ENCODE measurements around the gene PALMD. TPM values are rescaled to one million over a fixed set of nuclear protein-coding genes. Genes with fewer than 3 reads are reported as not detected.

PALMD gene
- total and polyA plus RNA-seq, 2 donors = 7.4 to 21.2 TPM

GRCh38 chr1:99661780-99662179 is 15.9 kb downstream of the PALMD start:
- H3K9me3 ChIP-seq (ENCODE audit: control insufficient read depth in 2 of 2, insufficient read depth in 1 of 2, low read length in 1 of 2) = no peaks in the 10 kb centered on the region
- peaks cover 0 to 5% of the 10 kb centered on the region in 2 donors for H3K4me1 ChIP-seq (ENCODE audit: control insufficient read depth in 2 of 2, insufficient read depth in 2 of 2, low read length in 2 of 2)
- H3K27ac ChIP-seq (ENCODE audit: low read depth in 1 of 2, low read length in 1 of 2) = no peak overlapping the region
- WGBS = 66% methylated on average over 3 of the region's 3 CpGs
- no peak for DNase-seq (ENCODE audit: low read depth in 6 of 9, low spot score in 9 of 9)
- no peaks in the 10 kb centered on the region for H3K36me3 ChIP-seq (ENCODE audit: control insufficient read depth in 2 of 2, insufficient read depth in 2 of 2, low read length in 1 of 2)
- no peaks in the 10 kb centered on the region for H3K27me3 ChIP-seq (ENCODE audit: control insufficient read depth in 2 of 2, insufficient read depth in 1 of 2, low read length in 1 of 2)
- no peak overlapping the region for H3K4me3 ChIP-seq (ENCODE audit: low read length in 2 of 2)

DNA sequence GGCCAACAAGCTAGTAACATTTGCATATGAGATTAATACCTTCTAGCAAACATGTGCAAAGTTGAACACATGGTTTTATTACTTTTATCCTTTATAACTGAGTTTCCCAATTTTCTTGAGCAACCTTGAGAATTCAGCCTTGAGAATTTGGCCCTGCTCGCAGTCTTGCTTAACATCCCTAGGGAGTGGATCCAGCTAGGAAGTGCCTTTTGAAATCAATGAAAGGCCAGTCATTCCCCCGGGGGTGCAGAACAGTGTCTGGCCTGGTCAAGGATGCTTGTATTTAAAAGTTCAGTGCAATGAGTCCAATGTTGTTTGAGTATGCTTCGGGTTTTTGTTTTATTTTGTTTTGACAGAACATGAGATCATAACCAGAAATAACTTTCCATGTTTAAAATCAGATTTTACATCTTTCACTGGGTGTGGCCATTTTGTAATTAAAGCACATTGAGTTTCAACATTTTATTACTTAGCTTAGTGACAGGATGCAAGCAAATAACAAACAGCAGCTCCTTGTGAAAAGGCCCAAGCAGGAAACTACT is 16.7 kb downstream of the PALMD start:
- Histone ChIP-seq H3K27me3 (ENCODE audit: control insufficient read depth in 2 of 2, insufficient read depth in 1 of 2, low read length in 1 of 2) (no peaks in the 10 kb centered on the region), H3K4me3 (ENCODE audit: low read length in 2 of 2) (no peak overlapping the region), H3K4me1 (ENCODE audit: control insufficient read depth in 2 of 2, insufficient read depth in 2 of 2, low read length in 2 of 2) (peaks cover 0 to 5% of the 10 kb centered on the region in 2 donors), H3K36me3 (ENCODE audit: control insufficient read depth in 2 of 2, insufficient read depth in 2 of 2, low read length in 1 of 2) (no peaks in the 10 kb centered on the region), H3K9me3 (ENCODE audit: control insufficient read depth in 2 of 2, insufficient read depth in 1 of 2, low read length in 1 of 2) (no peaks in the 10 kb centered on the region), H3K27ac (ENCODE audit: low read depth in 1 of 2, low read length in 1 of 2) (no peak overlapping the region)
- 85% methylated on average over 3 of the region's 3 CpGs for WGBS
- no peak for DNase-seq (ENCODE audit: low read depth in 6 of 9, low spot score in 9 of 9)

DNA sequence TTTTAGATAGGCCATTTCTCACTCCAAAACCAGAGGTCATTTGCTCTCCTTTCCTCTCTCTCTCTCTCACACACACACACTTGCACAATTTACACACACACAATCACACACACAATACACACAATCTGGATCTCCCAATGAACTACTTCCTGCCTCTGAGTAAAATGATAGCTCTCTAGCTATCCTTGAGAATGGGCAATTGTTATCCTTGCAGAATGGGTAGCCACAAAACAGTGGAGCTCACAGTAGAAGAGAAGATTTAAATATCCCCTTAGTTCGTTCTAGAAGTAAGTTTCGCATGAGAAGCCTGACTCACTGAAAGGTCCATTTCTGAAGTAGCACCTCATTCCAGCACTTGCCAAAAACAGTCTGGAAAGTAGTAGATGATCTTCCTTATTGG is 17.6 kb downstream of the PALMD start:
- no peaks in the 10 kb centered on the region for H3K36me3 ChIP-seq (ENCODE audit: control insufficient read depth in 2 of 2, insufficient read depth in 2 of 2, low read length in 1 of 2)
- no peak for DNase-seq (ENCODE audit: low read depth in 6 of 9, low spot score in 9 of 9)
- 95% methylated on average over 2 of the region's 2 CpGs for WGBS
- H3K4me1 ChIP-seq (ENCODE audit: control insufficient read depth in 2 of 2, insufficient read depth in 2 of 2, low read length in 2 of 2) = peaks cover 0 to 5% of the 10 kb centered on the region in 2 donors
- H3K27me3 ChIP-seq (ENCODE audit: control insufficient read depth in 2 of 2, insufficient read depth in 1 of 2, low read length in 1 of 2) = no peaks in the 10 kb centered on the region
- no peak overlapping the region for H3K27ac ChIP-seq (ENCODE audit: low read depth in 1 of 2, low read length in 1 of 2)
- no peak overlapping the region for H3K4me3 ChIP-seq (ENCODE audit: low read length in 2 of 2)
- H3K9me3 ChIP-seq (ENCODE audit: control insufficient read depth in 2 of 2, insufficient read depth in 1 of 2, low read length in 1 of 2) = no peaks in the 10 kb centered on the region

DNA sequence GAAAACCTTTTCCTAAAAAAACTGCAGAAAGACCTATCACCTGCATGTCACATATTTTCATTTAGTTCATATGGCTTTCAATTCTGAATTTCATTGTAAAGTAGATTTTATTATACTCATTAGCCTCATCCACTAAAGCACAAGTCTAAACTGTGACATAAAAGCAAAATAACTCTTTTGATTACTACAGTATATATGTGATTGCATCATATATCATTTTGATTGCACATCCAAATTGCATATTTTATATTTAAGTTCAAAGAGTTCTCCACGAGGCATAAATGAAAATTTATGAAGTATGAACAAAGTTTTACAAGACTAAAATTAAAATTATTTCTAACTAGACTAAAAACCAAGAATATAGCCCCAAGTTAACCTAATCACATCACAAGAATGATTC is 19.3 kb downstream of the PALMD start:
- Histone ChIP-seq H3K36me3 (ENCODE audit: control insufficient read depth in 2 of 2, insufficient read depth in 2 of 2, low read length in 1 of 2) (no peaks in the 10 kb centered on the region), H3K27ac (ENCODE audit: low read depth in 1 of 2, low read length in 1 of 2) (no peak overlapping the region), H3K4me1 (ENCODE audit: control insufficient read depth in 2 of 2, insufficient read depth in 2 of 2, low read length in 2 of 2) (no peaks in the 10 kb centered on the region), H3K27me3 (ENCODE audit: control insufficient read depth in 2 of 2, insufficient read depth in 1 of 2, low read length in 1 of 2) (no peaks in the 10 kb centered on the region), H3K9me3 (ENCODE audit: control insufficient read depth in 2 of 2, insufficient read depth in 1 of 2, low read length in 1 of 2) (no peaks in the 10 kb centered on the region), H3K4me3 (ENCODE audit: low read length in 2 of 2) (no peak overlapping the region)
- WGBS = 77% methylated on average over 1 of the region's 1 CpG
- DNase-seq (ENCODE audit: low read depth in 6 of 9, low spot score in 9 of 9) = no peak

GRCh38 chr1:99669376-99669775 is 23.5 kb downstream of the PALMD start:
- WGBS = 89% methylated on average over 4 of the region's 4 CpGs
- no peaks in the 10 kb centered on the region for H3K27me3 ChIP-seq (ENCODE audit: control insufficient read depth in 2 of 2, insufficient read depth in 1 of 2, low read length in 1 of 2)
- no peak overlapping the region for H3K4me3 ChIP-seq (ENCODE audit: low read length in 2 of 2)
- DNase-seq (ENCODE audit: low read depth in 6 of 9, low spot score in 9 of 9) = no peak
- no peak overlapping the region for H3K27ac ChIP-seq (ENCODE audit: low read depth in 1 of 2, low read length in 1 of 2)
- no peaks in the 10 kb centered on the region for H3K36me3 ChIP-seq (ENCODE audit: control insufficient read depth in 2 of 2, insufficient read depth in 2 of 2, low read length in 1 of 2)
- no peaks in the 10 kb centered on the region for H3K4me1 ChIP-seq (ENCODE audit: control insufficient read depth in 2 of 2, insufficient read depth in 2 of 2, low read length in 2 of 2)
- no peaks in the 10 kb centered on the region for H3K9me3 ChIP-seq (ENCODE audit: control insufficient read depth in 2 of 2, insufficient read depth in 1 of 2, low read length in 1 of 2)

DNA sequence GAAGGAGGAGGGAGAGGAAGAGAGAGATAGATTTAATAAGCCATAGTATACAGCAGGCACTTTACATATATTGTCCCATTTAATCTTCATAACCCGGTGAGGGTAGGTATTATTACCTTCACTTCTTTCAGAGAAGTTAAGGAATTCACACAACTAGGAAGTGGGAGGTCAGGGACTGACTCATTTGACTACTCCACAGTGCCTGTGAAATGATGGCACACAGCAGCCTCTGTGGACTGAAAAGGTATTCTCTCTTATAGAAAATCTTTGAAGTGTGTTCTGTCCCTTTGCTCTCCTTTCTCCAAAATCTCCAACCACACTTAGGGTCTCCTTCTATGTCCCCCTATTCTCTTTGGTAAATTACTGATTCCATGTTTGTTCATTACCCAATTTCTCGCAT is 23.9 kb downstream of the PALMD start:
- no peaks in the 10 kb centered on the region for H3K36me3 ChIP-seq (ENCODE audit: control insufficient read depth in 2 of 2, insufficient read depth in 2 of 2, low read length in 1 of 2)
- H3K27ac ChIP-seq (ENCODE audit: low read depth in 1 of 2, low read length in 1 of 2) = no peak overlapping the region
- no peaks in the 10 kb centered on the region for H3K4me1 ChIP-seq (ENCODE audit: control insufficient read depth in 2 of 2, insufficient read depth in 2 of 2, low read length in 2 of 2)
- H3K4me3 ChIP-seq (ENCODE audit: low read length in 2 of 2) = no peak overlapping the region
- no peaks in the 10 kb centered on the region for H3K9me3 ChIP-seq (ENCODE audit: control insufficient read depth in 2 of 2, insufficient read depth in 1 of 2, low read length in 1 of 2)
- WGBS = 98% methylated on average over 2 of the region's 2 CpGs
- no peaks in the 10 kb centered on the region for H3K27me3 ChIP-seq (ENCODE audit: control insufficient read depth in 2 of 2, insufficient read depth in 1 of 2, low read length in 1 of 2)
- no peak for DNase-seq (ENCODE audit: low read depth in 6 of 9, low spot score in 9 of 9)

DNA sequence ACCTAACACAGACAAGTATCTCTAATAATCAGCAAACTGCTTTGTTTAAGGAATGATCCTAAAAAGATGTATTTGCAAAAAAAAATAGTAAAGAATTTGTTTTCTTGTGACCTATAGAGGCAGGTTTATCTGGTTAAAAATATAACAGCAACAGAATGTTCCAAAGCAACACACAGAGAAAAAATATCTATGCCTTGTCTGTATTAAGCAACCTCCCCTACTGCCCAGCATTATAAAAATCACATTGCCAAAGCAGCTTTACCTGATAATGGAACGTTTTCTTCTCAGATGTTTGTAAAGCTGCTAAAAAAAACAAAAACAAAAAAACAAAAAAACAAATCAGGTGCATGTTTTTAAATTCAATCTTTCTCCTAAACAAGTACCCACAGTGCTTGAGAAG is 24.7 kb downstream of the PALMD start:
- H3K27ac ChIP-seq (ENCODE audit: low read depth in 1 of 2, low read length in 1 of 2) = no peak overlapping the region
- H3K9me3 ChIP-seq (ENCODE audit: control insufficient read depth in 2 of 2, insufficient read depth in 1 of 2, low read length in 1 of 2) = no peaks in the 10 kb centered on the region
- no peak for DNase-seq (ENCODE audit: low read depth in 6 of 9, low spot score in 9 of 9)
- WGBS = 86% methylated on average over 1 of the region's 1 CpG
- no peaks in the 10 kb centered on the region for H3K4me1 ChIP-seq (ENCODE audit: control insufficient read depth in 2 of 2, insufficient read depth in 2 of 2, low read length in 2 of 2)
- no peak overlapping the region for H3K4me3 ChIP-seq (ENCODE audit: low read length in 2 of 2)
- no peaks in the 10 kb centered on the region for H3K27me3 ChIP-seq (ENCODE audit: control insufficient read depth in 2 of 2, insufficient read depth in 1 of 2, low read length in 1 of 2)
- H3K36me3 ChIP-seq (ENCODE audit: control insufficient read depth in 2 of 2, insufficient read depth in 2 of 2, low read length in 1 of 2) = no peaks in the 10 kb centered on the region

DNA sequence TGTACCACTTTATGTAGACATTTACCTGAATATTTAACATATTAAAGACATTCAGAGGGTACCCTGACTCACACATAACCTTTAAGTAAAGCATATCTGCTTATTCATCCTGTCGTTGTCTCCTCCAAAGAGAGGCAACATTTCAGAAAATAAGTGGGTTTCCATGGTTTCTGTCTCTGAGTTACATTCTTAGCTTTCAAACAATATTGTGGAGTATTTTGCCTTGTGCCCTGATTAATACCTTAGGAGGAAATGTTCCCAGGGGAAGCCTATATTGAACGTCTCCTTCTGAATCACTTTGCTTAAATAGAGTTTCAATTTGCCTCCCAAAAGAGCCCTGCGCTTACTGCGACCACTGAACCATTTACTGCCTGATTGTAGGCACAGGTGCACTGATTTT is 26.1 kb downstream of the PALMD start:
- Histone ChIP-seq H3K4me1 (ENCODE audit: control insufficient read depth in 2 of 2, insufficient read depth in 2 of 2, low read length in 2 of 2) (no peaks in the 10 kb centered on the region), H3K36me3 (ENCODE audit: control insufficient read depth in 2 of 2, insufficient read depth in 2 of 2, low read length in 1 of 2) (no peaks in the 10 kb centered on the region), H3K27ac (ENCODE audit: low read depth in 1 of 2, low read length in 1 of 2) (no peak overlapping the region), H3K4me3 (ENCODE audit: low read length in 2 of 2) (no peak overlapping the region), H3K27me3 (ENCODE audit: control insufficient read depth in 2 of 2, insufficient read depth in 1 of 2, low read length in 1 of 2) (no peaks in the 10 kb centered on the region), H3K9me3 (ENCODE audit: control insufficient read depth in 2 of 2, insufficient read depth in 1 of 2, low read length in 1 of 2) (no peaks in the 10 kb centered on the region)
- no peak for DNase-seq (ENCODE audit: low read depth in 6 of 9, low spot score in 9 of 9)
- 91% methylated on average over 4 of the region's 4 CpGs for WGBS

DNA sequence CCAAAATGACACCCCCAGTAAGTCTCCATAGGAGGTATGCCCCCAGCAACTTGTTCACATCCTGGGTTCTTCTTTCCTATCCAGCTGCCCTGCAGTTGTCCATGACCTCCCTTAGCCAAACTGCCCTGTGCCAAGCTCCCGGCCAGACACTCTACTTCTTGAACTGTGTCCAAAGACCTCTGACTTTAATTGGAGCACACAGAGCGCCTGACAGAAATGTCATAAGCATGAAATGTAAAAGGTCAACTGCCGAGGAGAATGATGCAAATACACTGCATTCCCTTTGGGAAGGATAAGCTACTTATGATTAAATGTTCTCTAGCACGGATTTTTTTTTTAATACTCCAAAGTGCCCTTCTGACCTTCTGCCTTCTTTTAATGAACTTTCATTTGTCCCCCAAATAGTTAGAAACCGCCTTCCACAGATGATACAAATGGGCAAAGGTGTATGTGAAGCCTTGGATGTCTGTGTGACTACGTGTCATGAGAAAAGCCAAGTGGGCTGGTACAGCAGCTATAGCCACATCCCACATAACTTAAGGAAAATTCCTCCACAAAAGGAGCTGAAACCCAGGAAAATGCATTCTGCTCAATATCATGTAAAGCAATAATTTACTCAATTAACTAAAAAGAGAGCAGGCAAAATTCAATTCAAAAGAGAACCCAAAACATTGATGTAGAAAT is 26.8 kb downstream of the PALMD start:
- Histone ChIP-seq H3K9me3 (ENCODE audit: control insufficient read depth in 2 of 2, insufficient read depth in 1 of 2, low read length in 1 of 2) (no peaks in the 10 kb centered on the region), H3K27me3 (ENCODE audit: control insufficient read depth in 2 of 2, insufficient read depth in 1 of 2, low read length in 1 of 2) (no peaks in the 10 kb centered on the region), H3K4me1 (ENCODE audit: control insufficient read depth in 2 of 2, insufficient read depth in 2 of 2, low read length in 2 of 2) (no peaks in the 10 kb centered on the region), H3K36me3 (ENCODE audit: control insufficient read depth in 2 of 2, insufficient read depth in 2 of 2, low read length in 1 of 2) (no peaks in the 10 kb centered on the region), H3K27ac (ENCODE audit: low read depth in 1 of 2, low read length in 1 of 2) (no peak overlapping the region), H3K4me3 (ENCODE audit: low read length in 2 of 2) (no peak overlapping the region)
- 93% methylated on average over 6 of the region's 6 CpGs for WGBS
- no peak for DNase-seq (ENCODE audit: low read depth in 6 of 9, low spot score in 9 of 9)
